GM12878 (cell line): ENCODE measurements around the gene C1orf210.

Experiments
- CREM ChIP-seq: IDR thresholded peaks from 2 replicates; pipeline ENCODE4 v1.6.1; 2014; ENCODE audit warnings: antibody characterized with exemption, low read depth
- CTCF ChIP-seq, 3 experiments: IDR thresholded peaks in 2 of 3; conservative IDR thresholded peaks in 1 of 3; 2 replicates each; pipeline ENCODE4 v1.5.1; 2011; ENCODE audit warnings: low read depth in 3 of 3, low read length in 3 of 3, mild to moderate bottlenecking in 3 of 3, control low read depth in 2 of 3, moderate library complexity in 2 of 3, inconsistent platforms in 1 of 3, mixed read lengths in 1 of 3; ENCODE audit not compliant: control insufficient read depth in 2 of 3, insufficient read depth in 1 of 3; ENCODE audit errors: extremely low read depth in 1 of 3
- EZH2 ChIP-seq: IDR thresholded peaks from 2 replicates; pipeline ENCODE4 v1.6.1; 2012; ENCODE audit warnings: low read depth, mild to moderate bottlenecking, control low read depth, inconsistent platforms, low read length, borderline replicate concordance; ENCODE audit not compliant: control insufficient read depth
- GABPA ChIP-seq: IDR thresholded peaks from 2 replicates; pipeline ENCODE4 v1.6.1; 2014; ENCODE audit warnings: antibody characterized with exemption, low read depth, mild to moderate bottlenecking, inconsistent platforms
- KDM1A ChIP-seq: fragments of 200-600 bp; sonication (generic); IDR thresholded peaks from 2 replicates; pipeline ENCODE4 v1.6.1; 2016; ENCODE audit warnings: borderline replicate concordance
- POLR2AphosphoS5 ChIP-seq: IDR thresholded peaks from 2 replicates; pipeline ENCODE4 v1.6.1; 2011; ENCODE audit warnings: mild to moderate bottlenecking, low read length, inconsistent platforms
- RUNX3 ChIP-seq: IDR thresholded peaks from 2 replicates; pipeline ENCODE4 v1.6.1; 2012; ENCODE audit warnings: low read length, inconsistent platforms
- TCF12 ChIP-seq: IDR thresholded peaks from 2 replicates; pipeline ENCODE4 v1.6.1; 2011; ENCODE audit warnings: low read depth, mild to moderate bottlenecking, low read length

- TF ChIP-seq RUNX3 (no peak), CTCF (IDR thresholded peaks at IDR 0.05 in 2 of 3, conservative IDR thresholded peaks at IDR 0.05 in 1 of 3; ENCODE audit: control insufficient read depth in 2 of 3, extremely low read depth in 1 of 3, insufficient read depth in 1 of 3, low read depth in 3 of 3, low read length in 3 of 3) (no peak), CREM (no peak), EZH2 (no peak), POLR2AphosphoS5 (no peak), KDM1A (no peak), GABPA (no peak), TCF12 (no peak)
Observed at GRCh38 chr1:43319766-43320165, 34.4 kb upstream of the C1orf210 start.
